Activated CD8-positive, alpha-beta T cell treated with anti-CD3 and anti-CD28 coated beads for 36 hours (primary cell): ENCODE data around the gene ANO9. TPM values are rescaled to one million over a fixed set of nuclear protein-coding genes. Genes with fewer than 3 reads are reported as not detected.
"Not testable (repeated sequence)": the region's sequence is repeated elsewhere in the genome, so short reads cannot be mapped to it uniquely, and the experiment has no call there.

Experiments
- ATAC-seq: fragments of 200-7000 bp; cut with Tn5 transposase; one replicate; pipeline ENCODE4 v1.10.0; 2021; ENCODE audit warnings: mild to moderate bottlenecking, moderate library complexity
- CTCF ChIA-PET: fragments of 350-600 bp; sonication (Branson Sonifier 250); formaldehyde crosslinking; loops from one replicate; lab custom pipeline; 2021; ENCODE audit warnings: antibody characterized with exemption; lab: Charles Lee
- POLR2A ChIA-PET: fragments of 350-600 bp; sonication (Branson Sonifier 250); formaldehyde crosslinking; loops from one replicate; lab custom pipeline; 2021; ENCODE audit warnings: antibody characterized with exemption; lab: Charles Lee
- DNase-seq: peaks from one replicate; pipeline ENCODE4 v3.0.0-alpha.2; 2020
- H3K27ac Mint-ChIP-seq: one replicate; pipeline ENCODE4 v1.8.0; 2021; ENCODE audit warnings: mild to moderate bottlenecking, mixed read lengths
- H3K27me3 Mint-ChIP-seq: one replicate; pipeline ENCODE4 v1.8.0; 2021; ENCODE audit warnings: mixed read lengths
- H3K36me3 Mint-ChIP-seq: one replicate; pipeline ENCODE4 v1.8.0; 2021; ENCODE audit warnings: low read depth, mixed read lengths
- H3K4me1 Mint-ChIP-seq: one replicate; pipeline ENCODE4 v1.8.0; 2021; ENCODE audit warnings: low read depth, mixed read lengths
- H3K4me3 Mint-ChIP-seq: one replicate; pipeline ENCODE4 v1.8.0; 2021; ENCODE audit warnings: mild to moderate bottlenecking, moderate library complexity, mixed read lengths
- H3K9me3 Mint-ChIP-seq: one replicate; pipeline ENCODE4 v1.8.0; 2021; ENCODE audit warnings: mixed read lengths
- intact Hi-C: fragments of 100-400 bp; cut with micrococcal nuclease; formaldehyde crosslinking; loops from one replicate; pipeline ENCODE4 v1.10.0; 2022
- total RNA-seq, 2 experiments: library from RNA; stranded (reverse); gene quantifications; one replicate each; pipeline ENCODE4 v1.2.3, GENCODE V29; 2021
- TF ChIP-seq, protein P1 (sequence below): fragments of 200-600 bp; IDR thresholded peaks from one replicate; pipeline ENCODE4 v1.8.0; 2022; ENCODE audit warnings: antibody characterized with exemption, mild to moderate bottlenecking

The ANO9 gene
- total RNA-seq, 2 experiments from 2014 or later, result 28.2 to 29.0 TPM

GRCh38 chr11:472272-472671 lies 30.5 kb upstream of the ANO9 start:
- ChIA-PET POLR2A (no interaction called here), CTCF (no interaction called here)
- H3K9me3 Mint-ChIP-seq, result no peaks in the 10 kb centered on the region
- H3K4me1 Mint-ChIP-seq, result no peaks in the 10 kb centered on the region
- H3K4me3 Mint-ChIP-seq, result no peak overlapping the region
- intact Hi-C loops, result no loop called here
- no peak overlapping the region for H3K27ac Mint-ChIP-seq
- ATAC-seq (no peak), DNase-seq (no peak)
- TF ChIP-seq, protein P1, sequence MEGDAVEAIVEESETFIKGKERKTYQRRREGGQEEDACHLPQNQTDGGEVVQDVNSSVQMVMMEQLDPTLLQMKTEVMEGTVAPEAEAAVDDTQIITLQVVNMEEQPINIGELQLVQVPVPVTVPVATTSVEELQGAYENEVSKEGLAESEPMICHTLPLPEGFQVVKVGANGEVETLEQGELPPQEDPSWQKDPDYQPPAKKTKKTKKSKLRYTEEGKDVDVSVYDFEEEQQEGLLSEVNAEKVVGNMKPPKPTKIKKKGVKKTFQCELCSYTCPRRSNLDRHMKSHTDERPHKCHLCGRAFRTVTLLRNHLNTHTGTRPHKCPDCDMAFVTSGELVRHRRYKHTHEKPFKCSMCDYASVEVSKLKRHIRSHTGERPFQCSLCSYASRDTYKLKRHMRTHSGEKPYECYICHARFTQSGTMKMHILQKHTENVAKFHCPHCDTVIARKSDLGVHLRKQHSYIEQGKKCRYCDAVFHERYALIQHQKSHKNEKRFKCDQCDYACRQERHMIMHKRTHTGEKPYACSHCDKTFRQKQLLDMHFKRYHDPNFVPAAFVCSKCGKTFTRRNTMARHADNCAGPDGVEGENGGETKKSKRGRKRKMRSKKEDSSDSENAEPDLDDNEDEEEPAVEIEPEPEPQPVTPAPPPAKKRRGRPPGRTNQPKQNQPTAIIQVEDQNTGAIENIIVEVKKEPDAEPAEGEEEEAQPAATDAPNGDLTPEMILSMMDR, result no peak
- no peaks in the 10 kb centered on the region for H3K36me3 Mint-ChIP-seq
- H3K27me3 Mint-ChIP-seq, result no peaks in the 10 kb centered on the region

GRCh38 chr11:471468-472145 lies 29.8 kb upstream of the ANO9 start:
- intact Hi-C loops, result no loop called here

GRCh38 chr11:469684-470560 lies 28.1 kb upstream of the ANO9 start:
- intact Hi-C loops, result no loop called here
- no peak overlapping the region for H3K27ac Mint-ChIP-seq
- no peaks in the 10 kb centered on the region for H3K4me1 Mint-ChIP-seq
- no peaks in the 10 kb centered on the region for H3K9me3 Mint-ChIP-seq
- TF ChIP-seq, protein P1, result no peak
- ATAC-seq (no peak), DNase-seq (no peak)
- H3K4me3 Mint-ChIP-seq, result no peak overlapping the region
- H3K27me3 Mint-ChIP-seq, result no peaks in the 10 kb centered on the region
- peaks cover under 1% of the 10 kb centered on the region for H3K36me3 Mint-ChIP-seq
- ChIA-PET POLR2A (interaction anchor here (1.0 kb wide), 1 partner anchor 13 kb away, joined by 4 read pairs; no protein-coding TSS in a partner anchor), CTCF (no interaction called here)

More at GRCh38 chr11:471468-472145, 29.8 kb upstream of the ANO9 start:
- Mint-ChIP-seq H3K4me3 (no peak overlapping the region), H3K27me3 (no peaks in the 10 kb centered on the region), H3K27ac (no peak overlapping the region), H3K9me3 (no peaks in the 10 kb centered on the region), H3K4me1 (no peaks in the 10 kb centered on the region), H3K36me3 (no peaks in the 10 kb centered on the region)
- ChIA-PET CTCF (no interaction called here), POLR2A (no interaction called here)
- ATAC-seq, result no peak
- no peak for DNase-seq
- TF ChIP-seq, protein P1, result no peak

- H3K9me3 Mint-ChIP-seq, intact Hi-C loops, H3K36me3 Mint-ChIP-seq, CTCF ChIA-PET, POLR2A ChIA-PET, H3K27ac Mint-ChIP-seq, ATAC-seq, H3K4me3 Mint-ChIP-seq, H3K4me1 Mint-ChIP-seq, H3K27me3 Mint-ChIP-seq, DNase-seq: not testable (repeated sequence)
Observed at GRCh38 chr11:469026-469683, 27.3 kb upstream of the ANO9 start.

DNA sequence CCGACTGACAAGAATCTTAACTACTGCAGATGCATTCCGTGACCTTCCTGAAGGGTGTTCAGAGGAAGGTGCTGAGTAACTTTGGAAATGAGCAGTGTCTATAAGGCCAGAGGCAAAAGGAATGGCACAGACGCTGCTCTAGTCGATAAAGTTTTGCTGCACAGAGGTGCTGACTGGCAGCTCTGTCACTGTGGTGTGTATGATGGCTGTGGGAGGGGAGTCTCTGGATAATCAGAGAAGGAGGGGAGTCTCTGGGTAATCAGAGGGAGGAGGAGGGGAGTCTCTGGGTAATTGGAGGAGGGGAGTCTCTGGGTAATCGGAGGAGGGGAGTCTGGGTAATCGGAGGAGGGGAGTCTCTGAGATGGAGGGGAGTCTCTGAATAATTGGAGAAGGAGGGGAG lies 26.7 kb upstream of the ANO9 start:
- Mint-ChIP-seq H3K27ac (no peak overlapping the region), H3K4me1 (no peaks in the 10 kb centered on the region), H3K36me3 (peaks cover 2% of the 10 kb centered on the region), H3K4me3 (no peak overlapping the region), H3K9me3 (no peaks in the 10 kb centered on the region), H3K27me3 (no peaks in the 10 kb centered on the region)
- ChIA-PET POLR2A (no interaction called here), CTCF (no interaction called here)
- ATAC-seq, result no peak
- DNase-seq, result no peak
- TF ChIP-seq, protein P1, result no peak
- intact Hi-C loops, result no loop called here
